Pancreas (tissue), 10 donors: Measurements from ENCODE around the gene SNRPF. TPM values are rescaled to one million over a fixed set of nuclear protein-coding genes. Genes with fewer than 3 reads are reported as not detected.

Experiments used
- ATAC-seq, 4 donors: fragments of 200-7000 bp; cut with Tn5 transposase; one replicate each; pipeline versions ENCODE4 v1.8.0 to v1.9.1; 2020; ENCODE audit warnings: mild to moderate bottlenecking in 4 of 4, moderate library complexity in 4 of 4
- DNase-seq, 6 donors: peaks; one replicate each; pipeline ENCODE4 v3.0.0-alpha.2; 2020
- FAIRE-seq: peaks from 2 replicates; lab custom pipeline; 2012; peaks lifted over from hg19 to GRCh38; lab: Jason Lieb, UNC
- H3K27ac ChIP-seq, 4 donors: fragments of 200-600 bp; sonication (generic); 1 replicate in 3 of 4; 2 replicates in 1 of 4; pipeline versions ENCODE4 v1.5.0 to v1.8.0; 2020
- H3K27me3 ChIP-seq, 4 donors: fragments of 200-600 bp; one replicate each; pipeline ENCODE4 v1.8.0; 2021
- H3K36me3 ChIP-seq, 3 donors: fragments of 200-600 bp; sonication (generic) in 1 of 3; one replicate each; pipeline versions ENCODE4 v1.5.0 to v1.8.0; 2020 to 2021
- H3K4me1 ChIP-seq, 3 donors: fragments of 200-600 bp; one replicate each; pipeline ENCODE4 v1.8.0; 2021
- H3K4me3 ChIP-seq, 4 donors: fragments of 200-600 bp; sonication (generic) in 2 of 4; one replicate each; pipeline versions ENCODE4 v1.5.0 to v1.8.0; 2020 to 2021
- H3K9me3 ChIP-seq, 4 donors: fragments of 200-600 bp; one replicate each; pipeline ENCODE4 v1.8.0; 2021
- CTCF ChIP-seq, 4 donors: fragments of 200-600 bp; sonication (generic) in 3 of 4; IDR thresholded peaks; one replicate each; pipeline versions ENCODE4 v1.5.0 to v1.8.0; 2021; ENCODE audit warnings: antibody characterized with exemption in 4 of 4
- WGBS, 2 donors: extraction: QIAGEN DNeasy Blood & Tissue Kit; methylation state at CpG; one replicate each; pipeline ENCODE4 v1.1.7; 2013; 5-methylcytosine and 5-hydroxymethylcytosine counted together
- intact Hi-C, 3 donors: fragments of 100-400 bp; cut with DNase I; formaldehyde crosslinking; loops; one replicate each; pipeline versions ENCODE4 v1.11.1 to v1.14.2; 2022
- polyA plus RNA-seq, 2 donors: library from polyadenylated mRNA; stranded (reverse); fragments of 200-250 nt; gene quantifications; one replicate each; pipeline ENCODE4 v1.2.3, GENCODE V29; 2013
- total RNA-seq, 6 donors: library from RNA; stranded (reverse); fragmentation: NEBNext Ultra II Directional in 4 of 6; extraction: Animal tissue kit (Norgen Biotek cat#: 25700) in 4 of 6; gene quantifications; one replicate each; pipeline versions ENCODE4 v1.2.1 to v1.2.4, GENCODE V29; 2021 to 2023
- donor health status: healthy with polysubstance abuse.
- donor health status: DM: no; HTN: no; CAD: no; lungs with moderate emphysema.
- donor health status: DM: no; HTN: no; CAD: no.
- donor health status: control.
- donor health status: control.
- donor health status: Bipolar disorder and iron deficiency.
- donor health status: DM: yes; HTN: yes; CAD: no.
- donor health status: DM: no; HTN: no; CAD: no.
- donor health status: DM: no; HTN: no; CAD: no.
- donor health status: DM: yes; HTN: yes; CAD: no.

SNRPF gene
- total and polyA plus RNA-seq, 8 donors, result 4.8 to 21.7 (median 8.1) TPM

GRCh38 chr12:95863337-95863736 lies 4.6 kb downstream of the SNRPF start:
- TF ChIP-seq CTCF (IDR thresholded peaks at IDR 0.05), result no peak
- no peak for FAIRE-seq

GRCh38 chr12:95870897-95871296 lies 12.1 kb downstream of the SNRPF start:
- no peaks in the 10 kb centered on the region for H3K27me3 ChIP-seq
- WGBS, 2 donors, result 93 to 99% methylated on average over 4 of the region's 4 CpGs
- ATAC-seq (no peak), DNase-seq (no peak), FAIRE-seq (no peak)
- no peaks in the 10 kb centered on the region for H3K9me3 ChIP-seq
- intact Hi-C loops, result no loop called here
- H3K4me1 ChIP-seq, result no peaks in the 10 kb centered on the region
- no peak for TF ChIP-seq CTCF (IDR thresholded peaks at IDR 0.05)
- H3K4me3 ChIP-seq, result no peak overlapping the region
- H3K36me3 ChIP-seq, result peaks cover 0 to 4% (median 0%) of the 10 kb centered on the region in 3 donors
- H3K27ac ChIP-seq, result no peak overlapping the region

More at GRCh38 chr12:95863337-95863736, 4.6 kb downstream of the SNRPF start:
- no peaks in the 10 kb centered on the region for H3K27me3 ChIP-seq
- peaks cover 0 to 9% (median 4%) of the 10 kb centered on the region in 3 donors for H3K4me1 ChIP-seq
- ATAC-seq (no peak), DNase-seq (no peak)
- no peaks in the 10 kb centered on the region for H3K9me3 ChIP-seq
- intact Hi-C loops, result no loop called here
- peaks cover 0 to 12% (median 0%) of the 10 kb centered on the region in 3 donors for H3K36me3 ChIP-seq
- no peak overlapping the region for H3K4me3 ChIP-seq
- no peak overlapping the region for H3K27ac ChIP-seq

GRCh38 chr12:95874452-95874851 lies 15.7 kb downstream of the SNRPF start:
- no peak overlapping the region for H3K4me3 ChIP-seq
- H3K27me3 ChIP-seq, result no peaks in the 10 kb centered on the region
- no peak for FAIRE-seq
- intact Hi-C loops, result no loop called here
- H3K27ac ChIP-seq, result no peak overlapping the region
- no peaks in the 10 kb centered on the region for H3K36me3 ChIP-seq
- no peaks in the 10 kb centered on the region for H3K9me3 ChIP-seq
- no peak for ATAC-seq
- 62 to 82% methylated on average over 4 of the region's 4 CpGs for WGBS, 2 donors
- no peak for DNase-seq
- no peaks in the 10 kb centered on the region for H3K4me1 ChIP-seq
- TF ChIP-seq CTCF (IDR thresholded peaks at IDR 0.05), result no peak

GRCh38 chr12:95877622-95878021 lies 18.9 kb downstream of the SNRPF start:
- Histone ChIP-seq H3K4me1 (no peaks in the 10 kb centered on the region), H3K27ac (no peak overlapping the region), H3K36me3 (no peaks in the 10 kb centered on the region), H3K9me3 (no peaks in the 10 kb centered on the region), H3K4me3 (no peak overlapping the region), H3K27me3 (no peaks in the 10 kb centered on the region)
- DNase-seq (no peak), ATAC-seq (no peak), FAIRE-seq (no peak)
- no peak for TF ChIP-seq CTCF (IDR thresholded peaks at IDR 0.05)
- 38 to 59% methylated on average over 2 of the region's 2 CpGs for WGBS, 2 donors
- intact Hi-C loops, result no loop called here

- no peaks in the 10 kb centered on the region for H3K27me3 ChIP-seq
- H3K36me3 ChIP-seq, result no peaks in the 10 kb centered on the region
- no peak for ATAC-seq
- intact Hi-C loops, result no loop called here
- no peak overlapping the region for H3K27ac ChIP-seq
- H3K9me3 ChIP-seq, result no peaks in the 10 kb centered on the region
- FAIRE-seq, result no peak
- WGBS, 2 donors, result 80 to 84% methylated on average over 1 of the region's 1 CpG
- no peak overlapping the region for H3K4me3 ChIP-seq
- no peak for DNase-seq
- TF ChIP-seq CTCF (IDR thresholded peaks at IDR 0.05), result no peak
- no peaks in the 10 kb centered on the region for H3K4me1 ChIP-seq
Observed at GRCh38 chr12:95880895-95881294, 22.1 kb downstream of the SNRPF start.
